Peyer's patch (tissue), 4 donors: ENCODE data around the gene TMEM86B. TPM values are rescaled to one million over a fixed set of nuclear protein-coding genes. Genes with fewer than 3 reads are reported as not detected.

ENCODE experiments used
- DNase-seq, 3 donors: peaks; one replicate each; pipeline ENCODE4 v3.0.0-alpha.2; 2017 to 2019
- H3K27ac ChIP-seq, 4 donors: fragments of 200-600 bp; sonication (generic); one replicate each; pipeline ENCODE4 v1.5.1; 2016 to 2019
- H3K27me3 ChIP-seq, 2 donors: fragments of 200-600 bp; sonication (generic); one replicate each; pipeline ENCODE4 v1.5.1; 2019
- H3K36me3 ChIP-seq, 3 donors: fragments of 200-600 bp; sonication (generic); one replicate each; pipeline ENCODE4 v1.5.1; 2016 to 2019
- H3K4me1 ChIP-seq, 4 donors: fragments of 200-600 bp; sonication (generic); one replicate each; pipeline ENCODE4 v1.5.1; 2016 to 2019
- H3K4me3 ChIP-seq, 4 donors: fragments of 200-600 bp; sonication (generic); 1 replicate in 3 of 4; 2 replicates in 1 of 4; pipeline ENCODE4 v1.5.1; 2016 to 2019; ENCODE audit warnings: mild to moderate bottlenecking in 1 of 4
- H3K9me3 ChIP-seq, 4 donors: fragments of 200-600 bp; sonication (generic); one replicate each; pipeline ENCODE4 v1.5.1; 2016 to 2019; ENCODE audit warnings: mild to moderate bottlenecking in 1 of 4
- CTCF ChIP-seq, 6 experiments: fragments of 450-650 bp in 4 of 6; fragments of 200-600 bp in 2 of 6; sonication (generic) in 1 of 6; IDR thresholded peaks; one replicate each; pipeline ENCODE4 v1.5.1; 2017 to 2019; ENCODE audit warnings: antibody characterized with exemption in 6 of 6, mild to moderate bottlenecking in 3 of 6, moderate library complexity in 1 of 6
- POLR2A ChIP-seq, 2 donors: fragments of 450-650 bp; IDR thresholded peaks; one replicate each; pipeline ENCODE4 v1.5.1; 2017; ENCODE audit warnings: antibody characterized with exemption in 2 of 2, mild to moderate bottlenecking in 2 of 2, moderate library complexity in 2 of 2
- total RNA-seq, 4 donors: library from RNA; depleted of rRNA; stranded (reverse); fragments of >200 nt; gene quantifications; one replicate each; pipeline ENCODE4 v1.1.0, GENCODE V29; 2016

The TMEM86B gene
- total RNA-seq, 4 donors from 2014 or later, result 9.1 to 39.8 (median 15.1) TPM

DNA sequence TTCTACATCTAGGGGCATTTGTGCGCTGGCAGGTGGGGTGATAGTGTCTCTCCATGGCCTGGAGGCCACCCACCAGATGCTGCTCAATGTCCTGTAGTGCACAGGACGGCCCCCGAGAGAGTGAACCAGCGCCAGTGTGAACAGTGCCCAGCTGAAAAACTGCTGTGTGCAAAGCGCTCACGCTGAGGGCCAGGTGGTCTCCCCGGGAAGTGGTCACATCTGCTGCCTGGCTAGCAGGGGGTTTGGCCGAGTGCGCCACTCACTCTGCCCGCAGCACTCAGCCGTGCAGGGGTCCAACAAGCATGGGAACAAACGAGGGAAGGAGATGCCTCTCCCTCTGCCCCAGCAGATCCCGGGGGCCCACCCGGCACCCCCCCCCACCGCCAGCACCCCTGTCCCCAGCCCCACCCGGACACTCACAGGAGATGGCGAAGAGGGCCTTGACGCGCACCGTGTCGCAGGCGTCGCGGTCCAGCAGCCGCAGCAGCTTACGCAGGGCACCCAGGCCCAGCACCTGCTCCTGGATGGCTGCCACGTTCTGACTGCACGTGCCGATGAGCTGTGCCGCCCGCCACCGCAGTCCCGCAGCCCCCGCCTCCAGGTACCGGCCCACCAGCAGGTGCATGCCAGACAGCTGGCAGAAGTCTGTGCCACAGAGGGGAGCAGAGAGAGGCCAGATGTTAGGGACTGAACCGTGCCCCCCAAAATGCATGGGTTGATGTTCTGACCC, 45.6 kb upstream of the TMEM86B start:
- no peak overlapping the region for H3K4me3 ChIP-seq
- TF ChIP-seq POLR2A (IDR thresholded peaks at IDR 0.05) (no peak), CTCF (IDR thresholded peaks at IDR 0.05) (no peak)
- H3K36me3 ChIP-seq, result peaks cover 0 to 33% (median 0%) of the 10 kb centered on the region in 3 donors
- H3K4me1 ChIP-seq, result peaks cover 1 to 23% (median 12%) of the 10 kb centered on the region in 4 donors
- no peak overlapping the region for H3K27ac ChIP-seq
- H3K9me3 ChIP-seq, result no peaks in the 10 kb centered on the region
- DNase-seq, result no peak
- H3K27me3 ChIP-seq, result no peaks in the 10 kb centered on the region

GRCh38 chr19:55272142-55272541, 43.6 kb upstream of the TMEM86B start:
- no peak for DNase-seq
- Histone ChIP-seq H3K4me1 (peaks cover 0 to 13% (median 7%) of the 10 kb centered on the region in 4 donors), H3K36me3 (peaks cover 0 to 36% (median 0%) of the 10 kb centered on the region in 3 donors), H3K4me3 (no peak overlapping the region), H3K27ac (no peak overlapping the region), H3K9me3 (no peaks in the 10 kb centered on the region), H3K27me3 (no peaks in the 10 kb centered on the region)
- TF ChIP-seq POLR2A (IDR thresholded peaks at IDR 0.05) (no peak), CTCF (IDR thresholded peaks at IDR 0.05) (no peak)

DNA sequence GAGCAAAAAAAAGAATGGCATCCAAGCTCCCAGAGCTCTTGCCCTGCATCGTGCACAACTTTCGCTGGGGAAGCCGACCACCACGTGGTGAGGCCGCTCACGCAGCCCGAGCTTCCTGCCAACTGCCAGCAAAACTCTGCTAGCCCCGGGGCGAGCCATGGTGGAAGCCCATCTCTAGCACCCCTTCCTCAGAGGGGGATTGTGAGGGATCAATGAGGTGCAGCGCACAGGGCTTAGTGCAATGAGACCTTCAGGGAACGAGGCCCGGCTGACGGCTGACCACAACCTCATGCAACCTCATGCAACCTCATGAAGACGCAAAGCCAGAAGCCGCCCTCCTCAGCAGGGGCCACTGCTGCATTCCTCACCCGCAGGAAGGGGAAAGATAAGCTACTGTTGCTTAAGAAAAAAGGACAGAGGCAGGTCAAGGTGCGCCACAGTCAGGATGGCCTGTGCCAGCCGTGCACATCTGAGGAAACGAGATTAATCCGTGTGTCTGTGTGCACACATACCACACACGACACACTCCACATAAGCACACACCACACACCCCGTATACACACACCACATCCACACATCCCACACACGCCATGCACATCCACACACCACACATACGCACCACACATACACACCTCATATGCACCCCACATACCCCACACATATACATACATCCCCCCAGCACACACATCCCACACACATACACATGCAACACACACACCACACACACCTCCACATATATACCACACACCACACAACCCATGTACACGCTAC, 41.8 kb upstream of the TMEM86B start:
- Histone ChIP-seq H3K27me3 (no peaks in the 10 kb centered on the region), H3K27ac (no peak overlapping the region), H3K4me1 (no peaks in the 10 kb centered on the region), H3K9me3 (no peaks in the 10 kb centered on the region), H3K4me3 (no peak overlapping the region), H3K36me3 (peaks cover 0 to 39% (median 0%) of the 10 kb centered on the region in 3 donors)
- TF ChIP-seq CTCF (IDR thresholded peaks at IDR 0.05) (no peak), POLR2A (IDR thresholded peaks at IDR 0.05) (no peak)
- DNase-seq, result no peak

- Histone ChIP-seq H3K4me1 (no peaks in the 10 kb centered on the region), H3K4me3 (no peak overlapping the region), H3K9me3 (no peaks in the 10 kb centered on the region), H3K27ac (no peak overlapping the region), H3K36me3 (peaks cover 0 to 42% (median 0%) of the 10 kb centered on the region in 3 donors), H3K27me3 (no peaks in the 10 kb centered on the region)
- DNase-seq, result no peak
- TF ChIP-seq CTCF (IDR thresholded peaks at IDR 0.05), result no peak
- no peak for TF ChIP-seq POLR2A (IDR thresholded peaks at IDR 0.05)
Observed at GRCh38 chr19:55269299-55269698, 40.7 kb upstream of the TMEM86B start.

DNA sequence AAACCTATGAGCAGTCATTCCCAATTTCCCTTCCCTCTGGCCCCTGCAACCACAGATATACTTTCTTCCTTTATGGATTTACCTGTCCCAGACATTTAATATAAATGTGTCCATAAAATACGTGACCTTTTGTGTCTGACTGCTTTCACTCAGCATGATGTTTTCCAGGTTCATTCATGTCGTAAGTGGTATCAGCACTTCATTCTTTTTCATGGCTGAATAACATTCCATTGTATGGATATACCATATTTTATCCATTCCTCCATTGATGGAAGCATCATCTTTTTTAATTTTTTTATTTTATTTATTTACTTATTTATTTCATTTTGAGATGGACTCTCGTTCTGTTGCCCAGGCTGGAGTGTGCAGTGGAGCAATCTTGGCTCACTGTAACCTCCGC, 38.3 kb upstream of the TMEM86B start:
- no peak for DNase-seq
- Histone ChIP-seq H3K4me3 (no peak overlapping the region), H3K4me1 (no peaks in the 10 kb centered on the region), H3K27me3 (no peaks in the 10 kb centered on the region), H3K9me3 (no peaks in the 10 kb centered on the region), H3K36me3 (peaks cover 0 to 20% (median 0%) of the 10 kb centered on the region in 3 donors), H3K27ac (no peak overlapping the region)
- TF ChIP-seq POLR2A (IDR thresholded peaks at IDR 0.05), result no peak
- no peak for TF ChIP-seq CTCF (IDR thresholded peaks at IDR 0.05)
